ENCODE results near the gene ATP13A5.

DNA sequence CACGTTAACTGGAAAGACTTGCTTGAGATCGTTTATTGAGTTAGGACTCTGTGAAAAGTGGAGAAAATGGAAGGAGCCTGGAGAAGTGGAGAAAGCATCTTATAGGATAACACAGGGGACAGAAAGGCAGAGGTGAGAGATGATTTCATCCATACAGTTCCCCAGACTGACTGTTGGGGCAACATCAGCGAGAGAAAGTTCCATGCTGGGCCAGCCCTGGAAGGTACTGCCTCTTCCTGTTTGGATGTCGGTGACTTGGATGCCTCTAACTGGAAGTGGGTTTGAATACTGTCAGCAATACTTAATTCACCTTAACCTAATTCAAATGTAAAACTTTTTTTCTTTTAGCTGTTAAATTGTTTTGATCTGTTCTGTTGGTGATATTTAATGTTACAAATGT, 32.3 kb downstream of the ATP13A5 start:
- TF ChIP-seq EZH2 (IDR thresholded peaks at IDR 0.05; ENCODE audit: insufficient read depth, poor library complexity, severe bottlenecking) (no peak), EZH2phosphoT487 (IDR thresholded peaks at IDR 0.05; ENCODE audit: insufficient read depth, low read depth) (no peak)
